Activated T-cell treated with anti-CD3 and anti-CD28 coated beads for 1 hour (primary cell): ENCODE results near the gene ATP6V1B1.
A peak's percentile ranks its signal among the peaks of the same experiment; 100 is the strongest.
"Not testable (repeated sequence)": the region's sequence is repeated elsewhere in the genome, so short reads cannot be mapped to it uniquely, and the experiment has no call there.

ENCODE experiments used
- DNase-seq: peaks from one replicate; pipeline ENCODE4 v3.0.0-alpha.2; 2020; ENCODE audit warnings: low read depth

The ATP6V1B1 gene

GRCh38 chr2:70990216-70990615, 54.5 kb downstream of the ATP6V1B1 start:
- DNase-seq, result no peak

GRCh38 chr2:70991142-70991541, 55.4 kb downstream of the ATP6V1B1 start:
- DNase-seq, result no peak

GRCh38 chr2:70991742-70992141, 56.0 kb downstream of the ATP6V1B1 start:
- no peak for DNase-seq

- DNase-seq, result no peak
Measured at GRCh38 chr2:70992945-70993853, 57.5 kb downstream of the ATP6V1B1 start.

GRCh38 chr2:70994009-70994698, 58.5 kb downstream of the ATP6V1B1 start:
- DNase-seq, result no peak

GRCh38 chr2:70994699-70995425, 59.2 kb downstream of the ATP6V1B1 start, which contains the start of gene TEX261:
TSS of gene TEX261 (minus strand) at chr2:70994873. CDS start at chr2:70994757, 116 bp downstream.
- peak; percentile 80 for DNase-seq

GRCh38 chr2:70995426-70995729, 59.7 kb downstream of the ATP6V1B1 start:
- peak; percentile 37 for DNase-seq

GRCh38 chr2:70998885-70999284, 63.2 kb downstream of the ATP6V1B1 start:
- not testable (repeated sequence) for DNase-seq

GRCh38 chr2:70999362-70999761, 63.7 kb downstream of the ATP6V1B1 start:
- DNase-seq, result no peak

GRCh38 chr2:70999931-71000330, 64.2 kb downstream of the ATP6V1B1 start:
- DNase-seq, result not testable (repeated sequence)

GRCh38 chr2:71000780-71001591, 65.3 kb downstream of the ATP6V1B1 start:
- peak; percentile 72 for DNase-seq

GRCh38 chr2:71001592-71001927, 65.9 kb downstream of the ATP6V1B1 start:
- DNase-seq, result no peak

- DNase-seq, result no peak
Measured at GRCh38 chr2:71001981-71002570, 66.4 kb downstream of the ATP6V1B1 start.

GRCh38 chr2:71003396-71003795, 67.7 kb downstream of the ATP6V1B1 start:
- no peak for DNase-seq

GRCh38 chr2:71003966-71004755, 68.5 kb downstream of the ATP6V1B1 start:
- no peak for DNase-seq

- no peak for DNase-seq
Measured at GRCh38 chr2:71004857-71005256, 69.2 kb downstream of the ATP6V1B1 start.

GRCh38 chr2:71005271-71006202, 69.8 kb downstream of the ATP6V1B1 start:
- DNase-seq, result no peak

- DNase-seq, result no peak
Measured at GRCh38 chr2:71006323-71006722, 70.6 kb downstream of the ATP6V1B1 start.
